HepG2 (cell line): Measurements from ENCODE around the gene ZBTB1. TPM values are rescaled to one million over a fixed set of nuclear protein-coding genes. Genes with fewer than 3 reads are reported as not detected.
A peak's percentile ranks its signal among the peaks of the same experiment; 100 is the strongest.

ENCODE experiments used
- ARID4A ChIP-seq: sonication (generic); formaldehyde crosslinking; IDR thresholded peaks from 2 replicates; pipeline ENCODE4 v1.5.0; 2020; ENCODE audit warnings: mild to moderate bottlenecking, missing genetic modification reagents, borderline replicate concordance
- KMT2A ChIP-seq: sonication (generic); formaldehyde crosslinking; IDR thresholded peaks from 2 replicates; pipeline ENCODE4 v1.4.0; 2020; ENCODE audit warnings: missing genetic modification reagents
- MYC ChIP-seq: sonication (generic); formaldehyde crosslinking; IDR thresholded peaks from 2 replicates; pipeline ENCODE4 v1.9.0; 2021; ENCODE audit warnings: missing genetic modification reagents, borderline replicate concordance
- NCOR1 ChIP-seq: fragments of 200-600 bp; sonication (generic); IDR thresholded peaks from 2 replicates; pipeline ENCODE4 v1.7.0; 2017; ENCODE audit warnings: antibody characterized with exemption, low read length, borderline replicate concordance
- REST ChIP-seq, 2 experiments: IDR thresholded peaks; 2 replicates each; pipeline ENCODE4 v1.6.1; 2011 to 2012; ENCODE audit warnings: low read length in 2 of 2, borderline replicate concordance in 1 of 2, low read depth in 1 of 2, mild to moderate bottlenecking in 1 of 2, moderate library complexity in 1 of 2
- TBL1XR1 ChIP-seq: fragments of 150-350 bp; IDR thresholded peaks from 2 replicates; pipeline ENCODE4 v1.6.1; 2014; ENCODE audit warnings: borderline replicate concordance, low read length; ENCODE audit not compliant: partially characterized antibody
- ZFX ChIP-seq: sonication (generic); formaldehyde crosslinking; IDR thresholded peaks from 2 replicates; pipeline ENCODE4 v1.4.0; 2020; ENCODE audit warnings: mild to moderate bottlenecking, low read depth, missing genetic modification reagents, moderate library complexity
- ZNF281 ChIP-seq: sonication (generic); formaldehyde crosslinking; IDR thresholded peaks from 2 replicates; pipeline ENCODE4 v1.4.0; 2020; ENCODE audit warnings: missing genetic modification reagents, borderline replicate concordance
- ZNF687 ChIP-seq: sonication (generic); formaldehyde crosslinking; IDR thresholded peaks from 2 replicates; pipeline ENCODE4 v1.5.1; 2020; ENCODE audit warnings: mild to moderate bottlenecking, missing genetic modification reagents, moderate library complexity
- ZNF761 ChIP-seq: sonication (generic); formaldehyde crosslinking; conservative IDR thresholded peaks from 2 replicates; pipeline ENCODE4 v1.4.0; 2020; ENCODE audit warnings: mild to moderate bottlenecking, missing genetic modification reagents
- ZSCAN31 ChIP-seq: sonication (generic); formaldehyde crosslinking; IDR thresholded peaks from 2 replicates; pipeline ENCODE4 v1.5.0; 2020; ENCODE audit warnings: low read depth, mild to moderate bottlenecking, missing genetic modification reagents
- polyA plus RNA-seq, 8 experiments: library from polyadenylated mRNA; depleted of rRNA in 3 of 8; stranded (reverse) in 7 of 8; unstranded in 1 of 8; fragments of >200 nt; fragmentation: Illumina TruSeq in 4 of 8; extraction: Trizol in 4 of 8; gene quantifications; 2 replicates each; pipeline versions ENCODE4 v1.2.1 to v1.2.3, GENCODE V29; 2011 to 2016; ENCODE audit warnings: low read depth in 4 of 8, missing spikeins in 1 of 8, mixed read lengths in 1 of 8; ENCODE audit not compliant: insufficient read depth in 1 of 8
- total RNA-seq, 5 experiments: library from RNA; depleted of rRNA; stranded (reverse); fragments of >200 nt; fragmentation: Illumina TruSeq; extraction: Trizol; gene quantifications; 2 replicates each; pipeline ENCODE4 v1.2.3, GENCODE V29; 2016; ENCODE audit warnings: low read depth in 1 of 5

Gene ZBTB1
- total and polyA plus RNA-seq, 2 of the 13 experiments (the other 11 are each of a cell fraction or from before 2014, with no cell fraction given): 18.8 to 22.6 TPM

- 0 out of 4 replicates have a peak, but pooled peaks of 1 of the 2 experiments have one; percentile 0 for TF ChIP-seq REST (IDR thresholded peaks at IDR 0.05; ENCODE audit: borderline replicate concordance in 1 of 2, low read depth in 1 of 2, low read length in 2 of 2)
- peak; percentile 57 for TF ChIP-seq ZFX (CRISPR knock-in tag)
- TF ChIP-seq NCOR1: no peak
- peak; percentile 39; the same call in 1 of the 2 replicates for TF ChIP-seq KMT2A (CRISPR knock-in tag)
- 0 out of 2 replicates have a peak, but pooled peaks have one; percentile 4 for TF ChIP-seq ARID4A (CRISPR knock-in tag)
- 0 out of 2 replicates have a peak, but pooled peaks have one; percentile 23 for TF ChIP-seq ZSCAN31 (CRISPR knock-in tag)
- TF ChIP-seq TBL1XR1: no peak
- TF ChIP-seq MYC: peak; percentile 2; the same call in 1 of the 2 replicates
- peak; percentile 66 for TF ChIP-seq ZNF281 (CRISPR knock-in tag)
- peak; percentile 4; the same call in 1 of the 2 replicates for TF ChIP-seq ZNF687 (CRISPR knock-in tag)
- no peak for TF ChIP-seq ZNF761
Observed at GRCh38 chr14:64504897-64505794, 576 bp downstream of the ZBTB1 start (continued).
